ENCODE measurements around the gene SLC12A3. TPM values are rescaled to one million over a fixed set of nuclear protein-coding genes. Genes with fewer than 3 reads are reported as not detected.

Gene SLC12A3
- total RNA-seq, 6 donors from 2014 or later = 0.06 to 0.61 TPM; not detected in 4

GRCh38 chr16:56929639-56930038 lies 64.6 kb downstream of the SLC12A3 start:
- no peak for TF ChIP-seq POLR2AphosphoS5 (IDR thresholded peaks at IDR 0.05)
- no peak for TF ChIP-seq EP300 (IDR thresholded peaks at IDR 0.05)
- TF ChIP-seq POLR2A (IDR thresholded peaks at IDR 0.05) = no peak
- TF ChIP-seq CTCF (IDR thresholded peaks at IDR 0.05) = no peak
- DNase-seq (no peak), ATAC-seq (ENCODE audit: low FRiP score in 2 of 2) (no peak)
- H3K27me3 ChIP-seq = no peaks in the 10 kb centered on the region
- WGBS, 2 donors = 90 to 97% methylated on average over 4 of the region's 4 CpGs
- H3K27ac ChIP-seq = no peak overlapping the region
- no peak overlapping the region for H3K4me3 ChIP-seq
- H3K4me1 ChIP-seq = peaks cover 10 to 24% (median 17%) of the 10 kb centered on the region in 4 donors
- H3K9me3 ChIP-seq = no peaks in the 10 kb centered on the region
- H3K36me3 ChIP-seq = peaks cover 0 to 8% (median 0%) of the 10 kb centered on the region in 4 donors

GRCh38 chr16:56930486-56931270 lies 65.7 kb downstream of the SLC12A3 start:
- no peaks in the 10 kb centered on the region for H3K9me3 ChIP-seq
- WGBS, 2 donors = 81 to 82% methylated on average over 15 of the region's 15 CpGs
- peak overlapping the region; percentile 99 to 100 (median 100) for H3K27ac ChIP-seq
- no peak for TF ChIP-seq EP300 (IDR thresholded peaks at IDR 0.05)
- peak; percentile 21 to 45 for TF ChIP-seq POLR2AphosphoS5 (IDR thresholded peaks at IDR 0.05)
- no peak for DNase-seq
- peaks cover 20 to 34% (median 26%) of the 10 kb centered on the region in 4 donors for H3K4me1 ChIP-seq
- no peak for ATAC-seq (ENCODE audit: low FRiP score in 2 of 2)
- H3K36me3 ChIP-seq = peaks cover 4 to 18% (median 6%) of the 10 kb centered on the region in 4 donors
- no peaks in the 10 kb centered on the region for H3K27me3 ChIP-seq
- no peak overlapping the region for H3K4me3 ChIP-seq

- WGBS, 2 donors = 22 to 37% methylated on average over 12 to 25 of the region's 25 CpGs
- peak in 1 of 2 donors; percentile 6 for ATAC-seq (ENCODE audit: low FRiP score in 2 of 2)
- no peak for DNase-seq
- TF ChIP-seq EP300 (IDR thresholded peaks at IDR 0.05) (no peak), POLR2AphosphoS5 (IDR thresholded peaks at IDR 0.05) (no peak), CTCF (IDR thresholded peaks at IDR 0.05) (peak in 1 of 6 experiments; percentile 7)
- peaks cover 27 to 41% (median 33%) of the 10 kb centered on the region in 4 donors for H3K4me1 ChIP-seq
- H3K9me3 ChIP-seq = no peaks in the 10 kb centered on the region
- H3K27ac ChIP-seq = peak overlapping the region; percentile 99 to 100 (median 100)
- peaks cover 11 to 25% (median 13%) of the 10 kb centered on the region in 4 donors for H3K36me3 ChIP-seq
- H3K27me3 ChIP-seq = no peaks in the 10 kb centered on the region
- H3K4me3 ChIP-seq = peak overlapping the region; percentile 9 to 98 (median 74)
These were observed 66.4 kb downstream of the SLC12A3 start for GRCh38 chr16:56931271-56931891.

GRCh38 chr16:56931892-56932720 lies 67.1 kb downstream of the SLC12A3 start, which contains the start of gene HERPUD1:
TSS of gene HERPUD1 (plus strand) at chr16:56932142. CDS start at chr16:56932245, 103 bp downstream.
- WGBS, 2 donors = 0 to 1% methylated on average over 1 to 49 of the region's 83 CpGs
- Histone ChIP-seq H3K27me3 (no peaks in the 10 kb centered on the region), H3K4me3 (peak within 1 kb of the TSS; percentile 73 to 98 (median 85)), H3K27ac (peak within 1 kb of the TSS; percentile 99 to 100 (median 100)), H3K9me3 (no peaks in the 10 kb centered on the region), H3K36me3 (peaks cover 18 to 33% (median 20%) of the 10 kb centered on the region in 4 donors), H3K4me1 (peaks cover 30 to 48% (median 39%) of the 10 kb centered on the region in 4 donors)
- DNase-seq = peak; percentile 99
- TF ChIP-seq POLR2A (IDR thresholded peaks at IDR 0.05) = peak; percentile 65 to 99 (median 98)
- peak in 4 of 6 experiments; percentile 9 to 68 (median 25) for TF ChIP-seq CTCF (IDR thresholded peaks at IDR 0.05)
- peak; percentile 95 to 100 for TF ChIP-seq POLR2AphosphoS5 (IDR thresholded peaks at IDR 0.05)
- TF ChIP-seq EP300 (IDR thresholded peaks at IDR 0.05) = peak in 2 of 4 donors; percentile 2 to 82
- peak; percentile 97 to 98 for ATAC-seq (ENCODE audit: low FRiP score in 2 of 2)
